AG08395 (cell line): ENCODE data around the gene SLC25A15.
A peak's percentile ranks its signal among the peaks of the same experiment; 100 is the strongest.
"Not testable (repeated sequence)": the region's sequence is repeated elsewhere in the genome, so short reads cannot be mapped to it uniquely, and the experiment has no call there.

Source experiments
- DNase-seq: peaks from one replicate; pipeline ENCODE4 v3.0.0; 2012; ENCODE audit warnings: mixed read lengths, low spot score

Gene SLC25A15

DNA sequence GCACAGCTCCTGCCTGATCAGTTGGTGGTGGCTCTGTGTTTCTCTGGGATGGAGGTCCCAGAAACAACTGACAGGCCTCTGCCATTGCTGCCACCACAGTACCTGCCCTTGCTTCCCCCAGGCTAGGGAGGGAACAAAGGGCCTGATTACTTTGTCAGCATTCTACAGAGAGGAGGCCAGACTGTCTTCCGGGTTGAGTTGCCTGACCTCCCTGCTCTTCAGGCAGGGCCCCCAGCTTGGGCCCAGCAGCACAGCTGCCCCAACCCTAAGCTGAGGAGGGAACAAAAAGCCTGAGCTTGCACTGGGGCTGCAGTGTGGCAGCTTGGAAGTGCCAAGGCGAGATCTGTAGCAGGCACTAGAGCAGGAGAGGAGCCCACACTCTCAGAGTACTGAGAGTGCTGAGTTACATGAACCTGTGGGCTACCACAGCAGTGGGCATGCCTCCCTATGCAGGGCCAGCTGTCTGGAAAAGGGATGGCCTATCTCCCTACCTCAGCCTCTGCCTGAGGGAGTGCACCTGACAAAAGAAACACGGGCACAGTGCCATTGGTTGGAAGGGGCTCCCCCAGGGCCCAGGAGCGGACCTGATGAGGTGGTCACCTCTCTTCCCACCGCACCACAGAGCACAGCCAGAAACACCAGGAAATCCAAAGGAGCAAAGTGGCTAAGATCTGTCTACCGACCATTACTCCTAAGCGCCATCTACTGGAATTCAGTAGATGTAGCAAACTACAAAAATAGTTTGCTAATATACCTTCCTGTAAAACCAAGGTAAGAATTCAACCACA, 24.4 kb downstream of the SLC25A15 start:
- peak; percentile 48 for DNase-seq

DNA sequence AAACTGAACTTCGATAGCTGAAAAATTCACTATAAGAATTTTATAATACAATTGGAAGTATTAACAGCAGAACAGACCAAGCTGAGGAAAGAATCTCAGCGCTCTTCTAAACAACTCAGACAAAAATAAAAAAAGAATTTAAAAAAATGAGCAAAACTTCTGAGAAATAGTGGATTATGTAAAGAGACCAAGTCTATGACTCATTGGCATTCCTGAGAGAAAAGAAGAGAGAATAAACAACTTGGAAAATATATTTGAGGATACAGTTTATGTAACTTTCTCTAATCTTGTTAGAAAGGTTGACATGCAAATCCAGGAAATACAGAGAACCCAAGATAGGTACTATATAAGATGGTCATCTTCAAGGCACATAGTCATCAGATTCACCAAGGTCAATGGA, 25.4 kb downstream of the SLC25A15 start:
- DNase-seq = no peak

DNA sequence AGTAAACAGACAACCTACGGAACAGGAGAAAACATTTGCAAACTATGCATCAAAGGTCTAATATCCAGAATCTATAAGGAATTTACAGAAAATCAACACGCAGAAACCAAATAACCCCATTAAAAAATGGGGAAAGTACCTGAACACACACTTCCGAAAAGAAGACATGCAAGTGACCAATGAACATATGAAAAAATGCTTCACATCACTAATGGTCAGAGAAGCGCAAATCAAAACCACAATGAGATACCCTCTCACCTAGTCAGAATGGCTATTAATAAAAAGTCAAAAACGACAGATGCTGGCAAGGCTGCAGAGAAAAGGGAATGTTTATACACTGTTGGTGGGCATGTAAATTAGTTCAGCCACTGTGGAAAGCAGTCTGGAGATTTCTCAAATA, 29.5 kb downstream of the SLC25A15 start:
- no peak for DNase-seq

DNA sequence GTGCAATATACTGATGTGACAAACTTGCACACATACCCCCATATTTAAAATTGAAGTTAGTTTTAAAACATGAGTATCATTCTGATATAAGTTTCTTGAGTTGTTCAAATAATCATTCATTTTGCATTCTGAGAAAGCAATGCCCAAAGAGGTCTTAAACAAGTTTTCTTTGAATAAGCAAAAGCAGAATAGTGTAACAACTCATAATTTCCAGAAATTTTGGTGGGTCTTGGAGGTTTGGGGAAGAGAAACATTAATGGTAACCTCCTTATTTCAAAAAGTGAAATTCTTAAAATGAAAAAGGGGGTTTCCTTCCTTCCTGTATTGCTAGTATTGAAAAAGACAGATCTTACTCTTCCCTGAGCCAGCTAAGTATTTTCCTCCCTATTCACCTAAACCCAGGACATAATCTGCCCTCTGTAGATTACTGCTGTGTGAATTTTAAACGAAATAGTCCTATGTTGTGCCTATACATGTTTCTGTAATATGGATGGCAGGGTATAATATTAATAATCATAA, 30.4 kb downstream of the SLC25A15 start:
- DNase-seq = no peak

DNA sequence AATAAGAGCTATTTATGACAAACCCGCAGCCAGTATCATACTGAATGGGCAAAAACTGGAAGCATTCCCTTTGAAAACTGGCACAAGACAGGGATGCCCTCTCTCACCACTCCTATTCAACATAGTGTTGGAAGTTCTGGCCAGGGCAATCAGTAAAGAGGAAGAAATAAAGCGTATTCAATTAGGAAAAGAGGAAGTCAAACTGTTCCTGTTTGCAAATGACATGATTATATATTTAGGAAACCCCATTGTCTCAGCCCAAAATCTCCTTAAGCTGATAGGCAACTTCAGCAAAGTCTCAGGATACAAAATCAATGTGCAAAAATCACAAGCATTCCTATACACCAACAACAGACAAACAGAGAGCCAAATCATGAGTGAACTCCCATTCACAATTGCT, 50.3 kb downstream of the SLC25A15 start:
- DNase-seq = not testable (repeated sequence)

DNA sequence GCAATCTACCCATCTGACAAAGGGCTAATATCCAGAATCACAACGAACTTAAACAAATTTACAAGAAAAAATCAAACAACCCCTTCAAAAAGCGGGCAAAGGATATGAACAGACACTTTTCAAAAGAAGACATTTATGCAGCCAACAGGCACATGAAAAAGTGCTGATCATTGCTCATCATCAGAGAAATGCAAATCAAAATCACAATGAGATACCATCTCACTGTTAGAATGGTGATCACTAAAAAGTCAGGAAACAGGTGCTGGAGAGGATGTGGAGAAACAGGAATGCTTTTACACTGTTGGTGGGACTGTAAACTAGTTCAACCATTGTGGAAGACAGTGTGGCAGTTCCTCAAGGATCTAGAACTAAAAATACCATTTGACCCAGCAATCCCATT, 51.5 kb downstream of the SLC25A15 start:
- not testable (repeated sequence) for DNase-seq
